ENCODE measurements around the gene ETFA. TPM values are rescaled to one million over a fixed set of nuclear protein-coding genes. Genes with fewer than 3 reads are reported as not detected.

ETFA gene
- total and polyA plus RNA-seq, 8 donors: 102 to 148 (median 130) TPM

DNA sequence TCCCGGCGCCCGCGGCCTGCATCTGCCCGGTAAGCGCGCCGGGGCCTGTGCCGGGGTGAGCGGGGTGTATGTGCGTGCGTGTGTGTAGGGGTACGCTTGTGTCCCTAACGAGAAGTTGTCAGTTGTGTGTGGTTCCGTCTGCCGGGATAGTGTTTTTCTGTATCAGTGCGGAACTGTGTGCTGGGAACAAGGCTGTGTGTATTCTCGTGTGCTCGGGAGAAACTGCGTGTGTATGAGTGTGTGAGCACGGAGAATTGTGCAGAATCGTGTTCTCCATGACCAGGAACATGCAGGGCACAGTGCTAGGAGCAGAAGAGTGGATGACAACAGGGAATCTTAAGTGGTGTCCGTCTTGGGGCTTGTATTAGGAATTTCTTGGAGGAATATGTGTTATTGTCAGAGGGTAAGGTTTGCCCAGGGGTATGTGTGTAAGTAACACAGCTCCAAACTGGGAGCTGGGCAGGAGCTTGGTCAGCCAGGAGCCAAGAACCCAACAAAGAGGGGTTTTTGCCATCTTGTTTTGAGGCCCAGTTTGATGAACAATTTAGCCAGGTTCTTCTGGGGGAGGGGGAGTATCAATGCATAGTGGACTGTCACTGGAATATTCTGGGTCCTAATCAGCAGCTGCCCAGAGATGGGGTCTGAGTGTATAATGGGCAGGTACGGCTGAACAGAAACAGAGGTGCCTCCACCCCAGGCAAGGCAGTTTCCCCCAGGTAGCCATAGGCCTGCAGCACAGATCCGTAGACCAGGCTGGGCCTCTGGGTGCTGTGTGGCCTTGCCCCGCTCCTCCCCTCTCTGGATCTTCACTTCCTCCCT, 27.4 kb upstream of the ETFA start:
- ATAC-seq (no peak), DNase-seq (no peak)
- Histone ChIP-seq H3K4me1 (peaks cover 14 to 83% of the 10 kb centered on the region in 2 donors), H3K4me3 (peak overlapping the region in 1 of 2 donors; percentile 18), H3K9me3 (no peaks in the 10 kb centered on the region), H3K36me3 (no peaks in the 10 kb centered on the region), H3K27ac (no peak overlapping the region), H3K27me3 (peaks cover 100% of the 10 kb centered on the region in 2 donors)
- intact Hi-C loops (cut with DNase I): no loop called here
- TF ChIP-seq, protein P1, sequence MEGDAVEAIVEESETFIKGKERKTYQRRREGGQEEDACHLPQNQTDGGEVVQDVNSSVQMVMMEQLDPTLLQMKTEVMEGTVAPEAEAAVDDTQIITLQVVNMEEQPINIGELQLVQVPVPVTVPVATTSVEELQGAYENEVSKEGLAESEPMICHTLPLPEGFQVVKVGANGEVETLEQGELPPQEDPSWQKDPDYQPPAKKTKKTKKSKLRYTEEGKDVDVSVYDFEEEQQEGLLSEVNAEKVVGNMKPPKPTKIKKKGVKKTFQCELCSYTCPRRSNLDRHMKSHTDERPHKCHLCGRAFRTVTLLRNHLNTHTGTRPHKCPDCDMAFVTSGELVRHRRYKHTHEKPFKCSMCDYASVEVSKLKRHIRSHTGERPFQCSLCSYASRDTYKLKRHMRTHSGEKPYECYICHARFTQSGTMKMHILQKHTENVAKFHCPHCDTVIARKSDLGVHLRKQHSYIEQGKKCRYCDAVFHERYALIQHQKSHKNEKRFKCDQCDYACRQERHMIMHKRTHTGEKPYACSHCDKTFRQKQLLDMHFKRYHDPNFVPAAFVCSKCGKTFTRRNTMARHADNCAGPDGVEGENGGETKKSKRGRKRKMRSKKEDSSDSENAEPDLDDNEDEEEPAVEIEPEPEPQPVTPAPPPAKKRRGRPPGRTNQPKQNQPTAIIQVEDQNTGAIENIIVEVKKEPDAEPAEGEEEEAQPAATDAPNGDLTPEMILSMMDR (IDR thresholded peaks at IDR 0.05): no peak

DNA sequence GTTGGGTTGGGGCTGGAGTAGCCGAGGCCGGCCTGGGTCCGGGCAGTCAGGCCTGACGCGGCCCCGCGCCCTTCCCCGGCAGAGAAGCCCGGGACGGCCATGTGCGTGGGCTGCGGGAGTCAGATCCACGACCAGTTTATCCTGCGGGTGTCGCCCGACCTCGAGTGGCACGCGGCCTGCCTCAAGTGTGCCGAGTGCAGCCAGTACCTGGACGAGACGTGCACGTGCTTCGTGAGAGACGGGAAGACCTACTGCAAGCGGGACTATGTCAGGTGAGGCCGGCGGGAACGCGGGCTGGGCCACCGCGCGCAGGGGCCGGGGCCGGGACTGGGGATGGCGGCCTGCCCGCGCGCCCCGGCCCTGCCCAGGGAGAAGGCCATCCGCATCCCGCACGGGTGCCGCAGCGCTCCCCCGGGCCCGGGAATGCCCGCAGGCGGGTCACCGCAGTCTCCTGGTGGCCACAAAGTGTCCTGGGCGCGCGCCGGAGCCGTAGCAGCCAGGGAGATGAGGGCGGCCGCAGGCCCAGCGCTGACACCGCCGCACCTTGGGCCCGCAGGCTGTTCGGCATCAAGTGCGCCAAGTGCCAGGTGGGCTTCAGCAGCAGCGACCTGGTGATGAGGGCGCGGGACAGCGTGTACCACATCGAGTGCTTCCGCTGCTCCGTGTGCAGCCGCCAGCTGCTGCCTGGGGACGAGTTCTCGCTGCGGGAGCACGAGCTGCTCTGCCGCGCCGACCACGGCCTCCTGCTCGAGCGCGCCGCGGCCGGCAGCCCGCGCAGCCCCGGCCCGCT, 26.6 kb upstream of the ETFA start:
- Histone ChIP-seq H3K4me1 (peaks cover 14 to 75% of the 10 kb centered on the region in 2 donors), H3K4me3 (peak overlapping the region in 1 of 2 donors; percentile 18), H3K9me3 (no peaks in the 10 kb centered on the region), H3K27me3 (peaks cover 97 to 100% of the 10 kb centered on the region in 2 donors), H3K27ac (no peak overlapping the region), H3K36me3 (no peaks in the 10 kb centered on the region)
- TF ChIP-seq, protein P1 (IDR thresholded peaks at IDR 0.05): no peak
- intact Hi-C loops (cut with DNase I): no loop called here
- ATAC-seq (no peak), DNase-seq (peak in 1 of 4 donors; percentile 80)

DNA sequence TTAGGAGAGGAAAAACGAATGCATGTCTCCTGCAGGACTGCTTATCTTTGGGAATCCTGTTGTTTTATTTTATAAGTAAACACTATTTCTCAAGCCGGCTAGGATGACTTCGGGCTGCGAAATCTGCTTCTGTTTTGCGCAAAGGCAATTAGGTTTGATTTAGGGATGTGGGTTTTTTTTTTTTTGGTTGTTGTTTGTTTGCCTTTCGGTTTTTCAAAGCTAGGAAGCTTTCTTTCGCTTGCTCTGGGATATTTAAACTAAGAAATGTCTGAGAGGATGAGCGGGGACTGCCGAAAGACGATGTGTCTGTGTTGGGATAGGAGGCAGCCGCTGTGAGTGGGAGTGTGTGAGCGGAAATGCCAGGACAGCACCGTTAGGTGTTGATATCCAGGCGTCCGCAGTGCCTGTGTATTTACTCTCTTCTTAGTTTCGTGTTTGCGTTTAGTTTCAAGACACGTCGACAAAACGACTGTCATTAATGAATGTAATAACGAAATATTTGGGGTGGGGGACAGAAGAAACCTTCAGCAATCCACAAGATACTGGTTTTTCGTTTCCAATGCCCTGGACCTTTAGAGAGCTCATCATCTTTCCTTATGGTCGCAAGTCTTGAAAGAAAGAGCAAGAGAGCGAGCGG, 25.9 kb upstream of the ETFA start:
- TF ChIP-seq, protein P1 (IDR thresholded peaks at IDR 0.05): no peak
- DNase-seq (no peak), ATAC-seq (no peak)
- Histone ChIP-seq H3K4me3 (peak overlapping the region in 1 of 2 donors; percentile 39), H3K9me3 (no peaks in the 10 kb centered on the region), H3K36me3 (no peaks in the 10 kb centered on the region), H3K27ac (peak overlapping the region in 1 of 2 donors; percentile 74), H3K4me1 (peaks cover 13 to 68% of the 10 kb centered on the region in 2 donors), H3K27me3 (peaks cover 89 to 100% of the 10 kb centered on the region in 2 donors)
- intact Hi-C loops (cut with DNase I): no loop called here

DNA sequence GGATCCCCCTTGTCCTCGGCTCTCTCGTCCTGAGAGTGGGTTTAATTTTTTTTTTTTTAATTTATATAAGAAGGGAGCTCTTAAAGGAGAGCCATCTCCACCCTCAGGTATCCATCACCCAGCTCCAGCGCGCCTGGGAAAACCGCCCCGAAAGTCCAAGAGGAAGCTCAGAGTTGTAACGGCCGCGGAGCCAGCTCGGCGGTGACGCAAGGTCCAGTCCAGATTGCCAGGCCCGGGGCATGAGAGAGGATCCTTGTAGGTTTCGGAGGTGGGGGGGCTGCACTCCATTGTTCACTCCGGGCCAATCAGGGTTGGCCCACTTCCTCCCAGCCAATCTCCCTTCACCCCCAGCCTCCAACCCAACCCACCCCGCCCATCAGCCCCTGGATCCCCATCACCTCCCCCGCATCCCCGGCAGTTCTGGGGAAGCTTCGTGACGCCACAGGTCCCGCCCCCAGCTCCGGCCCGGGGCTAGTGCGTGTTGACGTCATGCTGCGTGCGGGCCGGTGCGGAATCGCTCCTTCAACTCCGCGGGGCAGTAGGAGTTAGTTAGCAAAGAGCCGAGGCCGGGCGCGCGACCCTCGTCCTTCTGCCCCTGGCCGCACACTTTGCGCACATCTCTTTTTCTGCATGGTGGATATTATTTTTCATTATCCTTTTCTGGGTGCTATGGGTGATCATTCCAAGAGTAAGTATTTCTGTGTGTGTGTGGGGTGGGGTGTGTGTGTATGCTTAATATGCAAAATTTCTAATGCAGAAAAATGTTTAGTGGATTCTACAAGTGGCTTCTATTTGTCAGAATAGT, 25.2 kb upstream of the ETFA start, which contains the start of gene ISL2:
Gene ISL2 (plus strand): TSS at position 520 of the 805 bp plus-strand sequence. CDS start 111 bp downstream, at position 631.
- DNase-seq: peak in 2 of 4 donors; percentile 77 to 94
- peak within 1 kb of the TSS in 1 of 2 donors; percentile 39 for H3K4me3 ChIP-seq
- H3K4me1 ChIP-seq: peaks cover 9 to 61% of the 10 kb centered on the region in 2 donors
- H3K27ac ChIP-seq: peak within 1 kb of the TSS in 1 of 2 donors; percentile 74
- H3K36me3 ChIP-seq: no peaks in the 10 kb centered on the region
- ATAC-seq: peak; percentile 31
- peaks cover 82 to 93% of the 10 kb centered on the region in 2 donors for H3K27me3 ChIP-seq
- no peaks in the 10 kb centered on the region for H3K9me3 ChIP-seq
- TF ChIP-seq, protein P1 (IDR thresholded peaks at IDR 0.05): no peak
- intact Hi-C loops (cut with DNase I): no loop called here
